ENCODE data around the gene FBXO9. TPM values are rescaled to one million over a fixed set of nuclear protein-coding genes. Genes with fewer than 3 reads are reported as not detected.
A peak's percentile ranks its signal among the peaks of the same experiment; 100 is the strongest.

FBXO9 gene
- 100 to 1,000 TPM in 1 of 4 donors, 10 to 100 TPM in 3; 30.6 to 121 (median 39.0) TPM for polyA plus RNA-seq
- long read RNA-seq, donor 1, partial matches to known transcripts = 78 of 94 reads
- long read RNA-seq, donor 1, other reads (novel, unspliced or antisense) = 16 of 94 reads
- long read RNA-seq, donor 2 = 0 reads
- long read RNA-seq, donor 3, partial matches to known transcripts = 64 of 65 reads
- long read RNA-seq, donor 3, other reads (novel, unspliced or antisense) = 0 of 65 reads
- long read RNA-seq, donor 4 = 0 reads
- long read RNA-seq, donor 5, partial matches to known transcripts = 6 of 6 reads
- long read RNA-seq, donor 5, other reads (novel, unspliced or antisense) = 0 of 6 reads
- long read RNA-seq, donor 6, partial matches to known transcripts = 5 of 7 reads
- long read RNA-seq, donor 6, other reads (novel, unspliced or antisense) = 0 of 7 reads
- long read RNA-seq, donor 7, partial matches to known transcripts = 0 of 1 reads
- long read RNA-seq, donor 7, other reads (novel, unspliced or antisense) = 0 of 1 reads
- long read RNA-seq, donor 8 = 0 reads
- long read RNA-seq, donor 9, partial matches to known transcripts = 0 of 2 reads
- long read RNA-seq, donor 9, other reads (novel, unspliced or antisense) = 0 of 2 reads
- long read RNA-seq, donor 10, partial matches to known transcripts = 5 of 10 reads
- long read RNA-seq, donor 10, other reads (novel, unspliced or antisense) = 5 of 10 reads

DNA sequence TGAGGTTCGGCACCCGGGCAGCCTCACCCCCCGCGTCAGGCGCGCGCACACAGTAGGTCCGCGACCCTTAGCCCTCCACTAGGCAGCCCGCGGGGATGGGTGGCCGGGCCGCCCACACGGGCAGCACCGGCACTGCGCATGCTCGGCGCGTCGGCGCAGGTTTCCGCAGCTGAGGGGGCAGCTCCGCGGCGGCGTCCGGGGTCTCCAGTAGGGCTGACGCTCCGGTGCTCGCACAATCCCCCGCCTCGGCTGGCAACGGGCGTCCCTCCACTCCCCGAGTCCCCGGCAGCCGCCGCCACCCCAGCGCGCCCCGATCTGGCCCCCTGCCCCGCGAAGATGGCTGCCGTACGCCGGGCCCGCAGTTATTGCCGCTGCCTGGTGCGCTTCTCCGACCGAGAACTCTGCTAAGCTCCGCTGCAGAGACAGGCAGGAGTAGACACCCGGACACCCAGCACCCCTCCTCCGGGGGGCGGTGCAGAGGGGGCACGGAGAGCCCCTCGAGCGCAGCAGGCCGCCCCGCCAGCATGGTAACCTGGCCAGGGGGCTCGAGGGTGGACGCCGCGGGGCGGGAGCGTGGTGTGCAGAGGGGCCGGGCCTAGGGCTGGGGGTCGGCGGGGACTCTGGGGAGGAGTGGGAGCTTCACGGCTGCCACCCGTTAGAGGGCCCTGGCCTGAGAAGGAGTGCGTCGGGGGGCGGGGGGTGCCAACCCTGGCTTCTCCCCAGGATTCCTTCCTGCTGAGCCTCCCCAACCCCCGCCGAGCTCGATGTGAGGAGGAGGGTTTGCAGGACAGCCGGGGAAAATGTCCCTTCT lies at the start of gene FBXO9:
TSS of gene FBXO9 (plus strand) at position 139 of the 811 bp plus-strand sequence. CDS start at position 525, 386 bp downstream.
- peaks cover 0 to 8% (median 0%) of the 10 kb centered on the region in 3 donors for H3K36me3 ChIP-seq (ENCODE audit: control insufficient read depth in 3 of 3, insufficient read depth in 2 of 3, low read depth in 1 of 3, low read length in 3 of 3)
- H3K27ac ChIP-seq (ENCODE audit: low read depth in 1 of 3, low read length in 2 of 3) = peak within 1 kb of the TSS; percentile 80 to 98 (median 89)
- H3K4me1 ChIP-seq (ENCODE audit: control insufficient read depth in 3 of 3, insufficient read depth in 2 of 3, low read depth in 1 of 3, low read length in 2 of 3) = peaks cover 2 to 24% (median 10%) of the 10 kb centered on the region in 3 donors
- peak; percentile 60 to 82 for DNase-seq
- H3K4me3 ChIP-seq (ENCODE audit: low read depth in 1 of 3, low read length in 3 of 3) = peak within 1 kb of the TSS; percentile 76 to 100 (median 92)
- WGBS, 3 donors = 0 to 1% (median 0%) methylated on average over 59 to 78 of the region's 78 CpGs
- FAIRE-seq = no peak
- no peaks in the 10 kb centered on the region for H3K27me3 ChIP-seq (ENCODE audit: control insufficient read depth in 3 of 3, insufficient read depth in 3 of 3, low read length in 3 of 3)
- no peaks in the 10 kb centered on the region for H3K9me3 ChIP-seq (ENCODE audit: control insufficient read depth in 2 of 2, insufficient read depth in 1 of 2, low read depth in 1 of 2, low read length in 1 of 2)

DNA sequence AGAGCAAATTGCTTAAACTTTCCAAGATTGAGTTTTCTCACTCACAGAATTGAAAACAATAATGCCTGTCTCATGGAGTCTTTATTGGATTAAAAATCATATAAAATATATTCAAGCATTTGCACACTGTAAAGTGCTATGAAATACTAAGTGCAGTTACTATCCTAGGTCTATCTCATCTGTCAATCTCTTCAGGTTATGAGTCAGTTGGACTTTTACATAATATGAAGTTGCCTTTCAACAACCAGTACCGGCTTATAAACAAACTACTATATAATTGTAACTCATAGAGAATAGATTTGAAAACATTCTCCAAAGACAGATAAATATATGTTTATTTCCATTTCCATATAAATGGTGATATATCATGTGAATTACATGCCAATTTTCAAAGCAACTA lies 49.7 kb upstream of the FBXO9 start:
- Histone ChIP-seq H3K4me3 (ENCODE audit: low read depth in 1 of 3, low read length in 3 of 3) (no peak overlapping the region), H3K27me3 (ENCODE audit: control insufficient read depth in 3 of 3, insufficient read depth in 3 of 3, low read length in 3 of 3) (no peaks in the 10 kb centered on the region), H3K27ac (ENCODE audit: low read depth in 1 of 3, low read length in 2 of 3) (peak overlapping the region in 1 of 3 donors; percentile 55), H3K4me1 (ENCODE audit: control insufficient read depth in 3 of 3, insufficient read depth in 2 of 3, low read depth in 1 of 3, low read length in 2 of 3) (peaks cover 0 to 67% (median 3%) of the 10 kb centered on the region in 3 donors), H3K9me3 (ENCODE audit: control insufficient read depth in 2 of 2, insufficient read depth in 1 of 2, low read depth in 1 of 2, low read length in 1 of 2) (no peaks in the 10 kb centered on the region), H3K36me3 (ENCODE audit: control insufficient read depth in 3 of 3, insufficient read depth in 2 of 3, low read depth in 1 of 3, low read length in 3 of 3) (peaks cover 20 to 39% (median 34%) of the 10 kb centered on the region in 3 donors)
- 70 to 94% (median 89%) methylated on average over 1 of the region's 1 CpG for WGBS, 3 donors
- FAIRE-seq (no peak), DNase-seq (no peak)

DNA sequence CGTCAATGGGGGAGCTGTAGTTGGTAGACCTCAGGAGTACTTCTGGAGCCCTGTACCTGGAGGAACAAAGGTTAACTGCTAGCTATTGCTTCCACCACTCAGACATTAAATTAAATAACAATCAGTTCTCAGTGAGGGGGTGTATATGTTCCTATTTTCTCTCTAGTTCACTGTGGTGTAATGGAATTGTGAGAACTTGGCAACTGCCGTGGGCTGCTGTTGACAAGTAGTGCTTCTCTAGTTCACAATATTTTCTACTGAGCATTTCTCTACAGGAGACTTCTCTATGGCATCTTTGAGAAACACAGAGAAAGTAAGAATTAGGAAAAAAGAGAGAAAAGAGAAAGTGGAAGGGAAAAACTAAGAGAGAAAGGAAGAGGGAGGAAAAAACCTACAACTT lies 46.8 kb upstream of the FBXO9 start:
- WGBS, 3 donors = 95 to 100% (median 96%) methylated on average over 2 of the region's 2 CpGs
- Histone ChIP-seq H3K36me3 (ENCODE audit: control insufficient read depth in 3 of 3, insufficient read depth in 2 of 3, low read depth in 1 of 3, low read length in 3 of 3) (peaks cover 13 to 24% (median 20%) of the 10 kb centered on the region in 3 donors), H3K9me3 (ENCODE audit: control insufficient read depth in 2 of 2, insufficient read depth in 1 of 2, low read depth in 1 of 2, low read length in 1 of 2) (no peaks in the 10 kb centered on the region), H3K27ac (ENCODE audit: low read depth in 1 of 3, low read length in 2 of 3) (no peak overlapping the region), H3K4me3 (ENCODE audit: low read depth in 1 of 3, low read length in 3 of 3) (no peak overlapping the region), H3K27me3 (ENCODE audit: control insufficient read depth in 3 of 3, insufficient read depth in 3 of 3, low read length in 3 of 3) (no peaks in the 10 kb centered on the region), H3K4me1 (ENCODE audit: control insufficient read depth in 3 of 3, insufficient read depth in 2 of 3, low read depth in 1 of 3, low read length in 2 of 3) (peaks cover 0 to 45% (median under 1%) of the 10 kb centered on the region in 3 donors)
- DNase-seq (no peak), FAIRE-seq (no peak)

DNA sequence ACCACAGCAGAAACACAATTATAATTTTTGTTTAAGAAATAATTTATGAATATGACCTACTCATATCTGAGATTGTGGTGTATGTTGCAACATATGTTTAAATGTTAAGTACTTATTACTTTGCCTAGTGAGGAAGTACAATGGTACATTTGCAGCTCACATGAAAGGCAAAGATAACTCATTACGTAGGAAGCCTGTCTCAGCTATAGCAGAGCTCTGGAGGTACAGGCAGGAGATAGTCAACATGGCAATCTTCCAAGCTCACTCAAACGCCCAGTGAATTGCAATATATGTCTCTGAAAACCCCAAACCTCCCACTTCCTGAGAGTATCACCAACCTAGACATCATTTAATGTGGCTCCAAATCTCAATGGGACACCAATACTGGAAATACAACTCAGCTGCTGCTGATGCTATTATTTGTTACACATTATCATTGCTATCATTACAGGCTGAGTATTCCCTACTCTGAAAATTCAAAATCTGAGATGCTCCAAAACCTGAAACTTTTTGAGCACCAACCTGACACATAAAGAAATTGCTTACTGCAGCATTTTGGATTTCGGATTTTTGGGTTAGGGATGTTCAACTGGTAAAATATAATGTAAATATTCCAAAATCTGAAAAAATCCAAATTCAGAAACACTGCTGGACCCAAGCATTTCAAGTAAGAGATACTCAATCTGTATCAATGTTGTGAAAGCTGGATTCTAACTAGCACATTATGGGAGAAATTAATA lies 45.0 kb upstream of the FBXO9 start:
- Histone ChIP-seq H3K4me1 (ENCODE audit: control insufficient read depth in 3 of 3, insufficient read depth in 2 of 3, low read depth in 1 of 3, low read length in 2 of 3) (peaks cover 0 to 30% (median 0%) of the 10 kb centered on the region in 3 donors), H3K36me3 (ENCODE audit: control insufficient read depth in 3 of 3, insufficient read depth in 2 of 3, low read depth in 1 of 3, low read length in 3 of 3) (peaks cover 16 to 27% (median 19%) of the 10 kb centered on the region in 3 donors), H3K27ac (ENCODE audit: low read depth in 1 of 3, low read length in 2 of 3) (peak overlapping the region in 1 of 3 donors; percentile 65), H3K4me3 (ENCODE audit: low read depth in 1 of 3, low read length in 3 of 3) (no peak overlapping the region), H3K27me3 (ENCODE audit: control insufficient read depth in 3 of 3, insufficient read depth in 3 of 3, low read length in 3 of 3) (no peaks in the 10 kb centered on the region), H3K9me3 (ENCODE audit: control insufficient read depth in 2 of 2, insufficient read depth in 1 of 2, low read depth in 1 of 2, low read length in 1 of 2) (no peaks in the 10 kb centered on the region)
- WGBS, 3 donors = 43 to 62% (median 54%) methylated on average over 3 of the region's 3 CpGs
- DNase-seq = peak; percentile 55 to 76
- FAIRE-seq = no peak

DNA sequence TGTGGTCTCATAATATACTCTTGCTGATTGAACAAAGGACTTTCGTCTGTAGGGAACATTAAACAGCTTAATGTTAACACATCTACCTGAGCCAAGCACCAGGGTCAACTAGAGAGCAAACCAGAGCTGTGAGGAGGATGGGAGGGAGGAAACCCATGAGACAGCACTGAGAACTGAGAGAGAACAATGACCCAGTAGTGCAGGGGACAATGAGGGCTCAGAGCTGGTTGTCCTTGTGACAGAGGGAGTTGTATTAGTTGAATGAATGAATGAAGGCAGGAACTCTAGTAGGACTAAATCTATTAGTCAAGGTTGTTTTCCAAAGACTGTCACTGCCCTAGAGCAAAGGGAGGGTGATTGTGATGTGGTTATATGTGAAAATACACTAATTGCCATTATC lies 41.9 kb upstream of the FBXO9 start:
- no peak overlapping the region for H3K27ac ChIP-seq (ENCODE audit: low read depth in 1 of 3, low read length in 2 of 3)
- FAIRE-seq = no peak
- no peak for DNase-seq
- H3K4me3 ChIP-seq (ENCODE audit: low read depth in 1 of 3, low read length in 3 of 3) = no peak overlapping the region
- peaks cover 0 to 27% (median 0%) of the 10 kb centered on the region in 3 donors for H3K4me1 ChIP-seq (ENCODE audit: control insufficient read depth in 3 of 3, insufficient read depth in 2 of 3, low read depth in 1 of 3, low read length in 2 of 3)
- 76 to 91% (median 87%) methylated on average over 1 of the region's 1 CpG for WGBS, 3 donors
- no peaks in the 10 kb centered on the region for H3K27me3 ChIP-seq (ENCODE audit: control insufficient read depth in 3 of 3, insufficient read depth in 3 of 3, low read length in 3 of 3)
- no peaks in the 10 kb centered on the region for H3K9me3 ChIP-seq (ENCODE audit: control insufficient read depth in 2 of 2, insufficient read depth in 1 of 2, low read depth in 1 of 2, low read length in 1 of 2)
- peaks cover 7 to 31% (median 18%) of the 10 kb centered on the region in 3 donors for H3K36me3 ChIP-seq (ENCODE audit: control insufficient read depth in 3 of 3, insufficient read depth in 2 of 3, low read depth in 1 of 3, low read length in 3 of 3)

GRCh38 chr6:53026526-53026925 lies 38.7 kb upstream of the FBXO9 start:
- DNase-seq (no peak), FAIRE-seq (no peak)
- 82 to 88% (median 88%) methylated on average over 3 of the region's 3 CpGs for WGBS, 3 donors
- peaks cover 0 to 13% (median 0%) of the 10 kb centered on the region in 3 donors for H3K4me1 ChIP-seq (ENCODE audit: control insufficient read depth in 3 of 3, insufficient read depth in 2 of 3, low read depth in 1 of 3, low read length in 2 of 3)
- H3K9me3 ChIP-seq (ENCODE audit: control insufficient read depth in 2 of 2, insufficient read depth in 1 of 2, low read depth in 1 of 2, low read length in 1 of 2) = no peaks in the 10 kb centered on the region
- no peak overlapping the region for H3K27ac ChIP-seq (ENCODE audit: low read depth in 1 of 3, low read length in 2 of 3)
- no peak overlapping the region for H3K4me3 ChIP-seq (ENCODE audit: low read depth in 1 of 3, low read length in 3 of 3)
- no peaks in the 10 kb centered on the region for H3K27me3 ChIP-seq (ENCODE audit: control insufficient read depth in 3 of 3, insufficient read depth in 3 of 3, low read length in 3 of 3)
- peaks cover 8 to 34% (median 23%) of the 10 kb centered on the region in 3 donors for H3K36me3 ChIP-seq (ENCODE audit: control insufficient read depth in 3 of 3, insufficient read depth in 2 of 3, low read depth in 1 of 3, low read length in 3 of 3)

GRCh38 chr6:53027131-53027718 lies 38.0 kb upstream of the FBXO9 start:
- FAIRE-seq = no peak
- H3K4me3 ChIP-seq (ENCODE audit: low read depth in 1 of 3, low read length in 3 of 3) = no peak overlapping the region

More at GRCh38 chr6:53027131-53027718, 38.0 kb upstream of the FBXO9 start:
- 86 to 91% (median 90%) methylated on average over 5 of the region's 5 CpGs for WGBS, 3 donors
- DNase-seq = no peak
- H3K27ac ChIP-seq (ENCODE audit: low read depth in 1 of 3, low read length in 2 of 3) = no peak overlapping the region
- peaks cover 0 to 13% (median 0%) of the 10 kb centered on the region in 3 donors for H3K4me1 ChIP-seq (ENCODE audit: control insufficient read depth in 3 of 3, insufficient read depth in 2 of 3, low read depth in 1 of 3, low read length in 2 of 3)
- no peaks in the 10 kb centered on the region for H3K9me3 ChIP-seq (ENCODE audit: control insufficient read depth in 2 of 2, insufficient read depth in 1 of 2, low read depth in 1 of 2, low read length in 1 of 2)
- H3K36me3 ChIP-seq (ENCODE audit: control insufficient read depth in 3 of 3, insufficient read depth in 2 of 3, low read depth in 1 of 3, low read length in 3 of 3) = peaks cover 9 to 39% (median 27%) of the 10 kb centered on the region in 3 donors
- H3K27me3 ChIP-seq (ENCODE audit: control insufficient read depth in 3 of 3, insufficient read depth in 3 of 3, low read length in 3 of 3) = no peaks in the 10 kb centered on the region

Measured in small intestine (tissue), 16 donors.